ENCODE data around the gene CPAMD8.
"Not testable (repeated sequence)": the region's sequence is repeated elsewhere in the genome, so short reads cannot be mapped to it uniquely, and the experiment has no call there.

The CPAMD8 gene

DNA sequence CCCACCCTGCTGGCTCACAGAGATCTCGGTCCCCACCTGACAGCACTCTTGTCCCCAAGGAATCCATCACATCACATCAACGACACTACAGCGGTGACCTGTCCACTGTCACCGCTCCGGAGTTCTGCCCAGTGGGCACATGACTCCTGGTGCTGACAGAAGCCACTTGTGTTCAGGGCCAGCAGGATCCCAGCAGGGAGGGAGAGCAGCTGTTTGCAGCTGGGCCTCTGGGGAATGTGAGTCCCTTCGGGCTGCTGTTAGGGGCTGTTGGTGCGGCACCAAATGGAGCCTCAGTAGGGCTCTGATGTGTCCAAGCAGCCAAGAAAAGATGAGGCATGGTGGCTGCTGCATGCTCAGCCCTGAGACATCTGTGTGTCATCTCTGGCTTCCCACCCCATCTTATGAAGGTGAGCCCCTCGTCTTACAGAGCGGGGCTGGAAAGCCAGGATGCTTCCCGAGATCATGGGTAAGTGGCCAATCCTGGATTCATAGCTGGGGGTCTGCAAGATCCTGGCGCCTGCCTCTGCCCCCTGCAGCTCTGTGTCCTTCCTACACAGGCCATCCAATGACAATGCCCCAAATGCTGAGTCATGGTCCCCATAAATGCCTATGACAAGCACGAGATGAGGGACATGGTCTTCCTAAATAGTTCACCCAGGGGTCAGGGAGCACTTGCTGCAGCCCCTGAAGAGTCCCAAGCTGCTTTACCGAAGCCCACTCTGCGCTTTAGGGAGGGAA, 81.8 kb downstream of the CPAMD8 start:
- DNase-seq = no peak

DNA sequence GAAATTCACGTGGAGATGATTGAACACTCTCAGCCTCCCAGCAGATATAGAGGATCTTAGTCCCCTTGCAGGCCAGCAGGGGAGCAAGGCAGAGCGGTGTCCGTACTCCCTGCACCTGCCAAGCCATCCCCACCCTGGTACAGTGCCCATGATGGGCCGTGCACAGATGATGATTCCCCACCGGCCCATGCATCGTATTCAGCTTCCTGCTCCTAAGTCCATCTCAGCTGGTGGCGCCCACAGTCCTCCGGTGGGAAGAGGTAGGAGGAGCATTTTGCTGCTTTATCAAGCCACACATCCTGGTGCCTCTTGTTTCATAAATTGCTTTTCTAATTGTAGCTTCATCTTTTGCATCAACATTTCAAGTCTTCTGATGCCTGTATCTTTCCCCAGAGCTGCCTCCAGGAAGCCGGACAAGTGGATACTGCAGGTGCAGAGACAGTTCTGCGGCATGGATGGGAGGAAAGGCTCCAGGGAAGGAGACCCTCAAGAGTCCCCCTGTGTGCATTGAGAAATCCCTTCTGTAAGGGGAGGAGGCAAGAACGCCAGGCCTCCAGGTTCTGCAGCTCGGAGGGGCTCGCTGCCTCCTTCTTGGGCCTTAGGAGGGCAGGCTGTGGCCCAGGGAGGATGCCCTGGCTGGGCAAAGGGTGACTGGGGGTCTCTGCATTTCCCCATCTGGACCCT, 82.5 kb downstream of the CPAMD8 start:
- no peak for DNase-seq

DNA sequence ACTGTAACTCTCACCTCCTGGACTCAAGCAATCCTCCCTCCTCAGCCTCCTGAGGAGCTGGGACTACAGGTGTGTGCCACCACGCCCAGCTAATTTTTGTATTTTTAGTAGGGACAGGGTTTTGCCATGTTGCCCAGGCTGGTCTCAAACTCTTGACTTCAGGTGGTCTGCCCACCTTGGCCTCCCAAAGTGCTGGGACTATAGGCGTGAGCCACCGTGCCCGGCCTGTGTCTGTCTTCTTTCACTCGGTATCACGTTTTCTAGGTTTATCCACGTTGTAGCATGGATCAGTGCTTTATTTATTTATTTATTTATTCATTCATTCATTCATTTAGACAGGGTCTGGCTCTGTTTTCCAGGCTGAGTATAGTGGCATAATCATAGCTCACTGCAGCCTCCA, 83.5 kb downstream of the CPAMD8 start:
- DNase-seq = not testable (repeated sequence)

- no peak for DNase-seq
Measured at GRCh38 chr19:16942583-16942982, 84.0 kb downstream of the CPAMD8 start.

DNA sequence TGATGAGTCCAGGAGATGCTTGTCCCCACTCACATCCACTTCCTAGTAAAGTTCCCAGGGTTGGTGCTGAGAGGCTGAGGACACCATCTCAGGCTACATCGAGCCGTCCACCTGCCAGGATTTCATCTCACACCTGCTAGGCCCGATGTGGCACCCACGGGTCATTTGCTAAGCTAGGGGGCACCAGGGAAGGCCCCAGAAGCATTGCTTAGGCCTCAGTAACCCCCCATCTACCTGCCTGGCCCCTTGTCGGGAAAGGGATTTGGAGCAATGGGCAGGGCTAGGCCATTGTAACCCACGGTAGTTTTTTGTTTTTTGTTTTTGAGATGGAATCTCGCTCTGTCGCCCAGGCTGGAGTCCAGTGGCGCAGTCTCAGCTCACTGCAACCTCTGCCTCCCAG, 86.0 kb downstream of the CPAMD8 start:
- no peak for DNase-seq

DNA sequence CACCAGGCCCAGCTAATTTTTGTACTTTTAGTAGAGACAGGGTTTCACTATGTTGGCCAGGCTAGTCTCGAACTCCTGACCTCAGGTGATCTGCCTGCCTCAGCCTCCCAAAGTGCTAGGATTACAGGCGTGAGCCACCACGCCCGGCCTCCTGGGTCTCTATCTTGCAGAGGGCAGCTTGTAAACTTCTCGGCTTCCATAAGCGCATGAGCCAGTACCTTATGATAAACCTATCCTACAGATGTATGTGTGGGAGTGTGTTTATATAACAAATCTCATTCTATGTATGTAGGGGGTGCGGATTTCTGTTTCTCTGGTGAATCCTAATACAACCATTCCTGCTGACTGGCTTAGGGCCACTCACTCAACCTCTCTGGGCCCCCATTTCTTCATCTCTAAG, 86.5 kb downstream of the CPAMD8 start:
- DNase-seq = not testable (repeated sequence)

- no peak for DNase-seq
Measured at GRCh38 chr19:16938211-16938610, 88.4 kb downstream of the CPAMD8 start.

- not testable (repeated sequence) for DNase-seq
Measured at GRCh38 chr19:16937796-16938195, 88.8 kb downstream of the CPAMD8 start.

- no peak for DNase-seq
Measured at GRCh38 chr19:16936901-16937300, 89.7 kb downstream of the CPAMD8 start.

GRCh38 chr19:16934489-16934888, 92.1 kb downstream of the CPAMD8 start:
- DNase-seq = no peak

- no peak for DNase-seq
Measured at GRCh38 chr19:16931306-16931705, 95.3 kb downstream of the CPAMD8 start.

- no peak for DNase-seq
Measured at GRCh38 chr19:16930753-16931152, 95.9 kb downstream of the CPAMD8 start.

DNA sequence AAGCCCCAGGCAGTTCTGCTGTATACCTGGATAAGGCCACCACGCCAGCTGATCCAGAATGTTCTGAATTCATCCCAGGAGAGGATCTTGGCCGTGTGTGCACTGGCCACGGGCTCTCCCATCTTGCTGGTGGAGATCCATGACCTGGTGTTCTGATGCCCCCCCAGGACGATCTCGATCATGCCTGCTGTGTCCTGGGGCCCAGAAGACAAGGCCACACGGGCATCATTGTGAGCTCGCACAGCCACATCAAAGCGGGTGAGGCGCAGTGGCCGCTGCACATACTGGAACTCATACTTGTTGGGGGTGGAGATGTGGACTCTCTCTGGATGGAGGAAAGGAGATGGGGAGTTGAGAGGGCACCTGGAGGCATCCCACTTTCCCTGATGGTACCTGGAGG, 97.7 kb downstream of the CPAMD8 start:
- no peak for DNase-seq

DNA sequence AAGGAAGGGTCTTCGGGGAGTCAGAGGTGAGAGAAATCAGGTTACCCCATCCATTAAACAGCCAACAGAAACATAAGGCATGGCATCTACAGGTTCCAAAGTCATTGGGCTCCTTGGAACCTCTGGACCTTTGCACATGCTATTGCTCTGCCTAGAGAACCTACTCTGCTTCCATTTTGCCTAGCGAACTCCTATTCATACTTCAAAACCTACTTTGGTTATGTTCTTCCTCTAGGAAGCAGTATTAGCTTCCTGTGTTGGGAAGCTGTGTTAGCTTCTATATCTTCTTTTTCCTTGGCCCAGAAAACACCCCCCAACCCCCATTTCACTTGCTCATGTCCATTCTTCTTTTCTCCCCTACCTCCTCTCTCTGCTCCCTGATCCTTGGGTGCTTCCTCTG, 98.3 kb downstream of the CPAMD8 start:
- no peak for DNase-seq

GRCh38 chr19:16927883-16928282, 98.7 kb downstream of the CPAMD8 start:
- no peak for DNase-seq

DNA sequence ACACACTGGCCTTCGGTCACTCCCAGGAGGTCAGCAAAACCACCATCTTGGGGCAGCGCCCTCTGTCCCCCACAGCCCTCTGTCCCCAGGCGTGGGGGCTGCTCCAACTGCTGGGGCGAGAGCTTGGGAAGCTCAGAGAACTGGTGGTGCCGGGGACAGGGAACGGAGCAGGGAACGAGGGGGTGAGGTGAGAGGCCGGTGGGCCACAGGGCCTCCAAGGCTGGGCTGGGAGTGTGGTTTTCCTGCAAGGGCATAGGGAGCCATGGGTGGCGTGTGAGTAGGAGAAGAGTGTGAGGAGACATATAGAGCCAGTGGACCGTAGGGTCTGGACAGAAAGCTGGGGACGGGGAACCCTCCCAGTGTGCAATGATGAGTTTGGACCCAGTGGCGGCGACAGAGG, 103.7 kb downstream of the CPAMD8 start:
- no peak for DNase-seq

DNA sequence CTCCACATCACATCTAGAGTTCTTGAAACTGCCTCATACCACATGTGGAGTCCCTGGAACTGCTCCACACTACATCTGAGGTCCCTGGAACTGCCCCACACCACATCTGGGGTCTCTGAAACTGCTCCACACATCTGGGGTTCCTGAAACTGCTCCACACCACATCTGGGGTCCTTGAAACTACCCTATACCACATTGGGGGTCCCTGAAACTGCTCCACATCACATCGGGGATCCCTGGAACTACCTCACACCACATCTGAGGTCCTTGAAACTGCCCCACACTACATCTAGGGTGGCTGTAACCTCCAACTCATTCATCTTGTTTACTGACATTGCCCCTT, 104.0 kb downstream of the CPAMD8 start:
- no peak for DNase-seq

DNA sequence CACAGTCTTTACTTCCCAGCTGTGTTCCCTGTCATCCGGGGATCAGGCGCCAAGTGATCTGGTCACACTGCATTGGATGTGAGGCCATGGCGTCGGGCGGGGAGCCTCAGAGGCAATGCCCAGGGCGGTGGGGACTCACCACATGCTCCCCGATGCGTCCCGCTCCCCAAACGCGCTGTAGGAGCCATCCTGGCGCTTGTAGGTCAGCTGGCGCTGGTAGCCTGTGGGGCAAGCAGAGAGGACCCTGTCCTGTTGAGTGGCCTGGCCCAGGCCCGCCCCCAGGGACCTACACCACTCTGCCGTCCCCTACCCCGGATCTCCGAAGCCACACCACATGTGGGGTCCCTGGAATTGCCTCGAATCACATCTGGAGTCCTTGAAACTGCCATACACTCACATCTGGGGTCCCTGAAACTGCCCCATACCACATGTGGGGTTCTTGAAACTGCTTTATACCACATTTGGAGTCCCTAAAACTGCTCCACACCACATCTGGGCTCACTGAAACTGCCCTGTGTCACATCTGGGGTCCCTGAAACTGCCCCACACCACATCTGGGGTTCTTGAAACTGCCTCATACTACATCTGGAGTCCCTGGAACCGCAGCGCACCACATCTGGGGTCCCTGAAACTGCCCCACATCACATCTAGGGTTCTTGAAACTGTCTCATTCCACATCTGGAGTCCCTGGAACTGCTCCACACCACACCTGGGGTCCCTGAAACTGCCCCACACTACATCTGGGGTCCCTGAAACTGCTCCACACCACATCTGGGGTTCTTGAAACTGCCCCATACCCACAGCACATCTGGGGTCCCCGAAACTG, 104.6 kb downstream of the CPAMD8 start:
- DNase-seq = no peak

DNA sequence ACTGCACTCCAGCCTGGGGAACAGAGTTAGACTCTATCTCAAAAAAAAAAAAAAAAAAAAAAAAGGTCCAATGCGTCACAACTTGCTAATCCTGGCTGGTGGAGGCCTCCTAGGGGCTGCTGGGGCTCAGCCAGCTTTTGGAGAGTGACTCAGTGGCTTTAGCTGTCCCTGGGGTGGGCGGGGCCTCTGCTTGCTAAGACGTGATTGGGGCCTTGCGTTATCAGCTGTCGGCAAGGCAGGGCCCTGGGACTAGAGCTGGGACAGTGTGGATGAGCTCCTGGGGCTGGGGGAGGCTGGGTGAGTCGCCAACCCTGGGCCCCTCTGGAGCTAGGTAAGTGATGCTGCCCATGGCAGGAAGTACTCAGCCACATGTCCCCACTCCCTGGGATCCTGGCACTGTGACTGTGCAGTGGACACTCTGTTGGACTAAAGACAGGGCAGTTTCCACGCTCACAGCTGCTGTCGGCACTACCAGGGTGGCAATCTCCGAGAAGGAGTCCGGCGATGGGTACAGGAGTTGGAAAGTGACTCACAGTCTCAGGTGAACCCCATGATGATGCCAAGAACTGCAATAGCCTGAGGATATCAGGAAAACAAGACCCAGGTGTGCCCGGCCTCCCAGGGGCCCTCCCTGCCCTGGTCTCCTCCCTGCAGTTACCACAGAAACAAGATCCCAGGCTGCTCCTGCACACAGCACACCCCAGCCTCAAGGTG, 105.6 kb downstream of the CPAMD8 start:
- no peak for DNase-seq

DNA sequence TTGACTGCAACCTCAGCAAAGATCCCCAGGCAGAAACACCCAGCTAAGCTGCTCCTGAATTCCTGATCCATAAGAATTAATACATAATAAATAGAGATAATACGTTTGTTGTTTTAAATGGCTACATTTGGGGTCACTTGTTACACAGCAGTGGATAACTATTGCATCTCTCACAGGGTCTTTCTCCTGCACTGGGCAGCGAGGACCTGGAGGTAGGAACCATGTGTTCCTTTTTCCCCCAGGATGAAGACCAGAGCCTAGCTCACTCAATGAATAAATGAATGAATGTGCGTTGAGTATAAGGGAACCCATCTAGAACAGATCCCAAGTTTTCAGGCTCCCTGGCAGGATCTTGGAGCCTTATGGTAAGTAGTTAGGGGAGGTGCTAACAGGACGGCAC, 107.1 kb downstream of the CPAMD8 start:
- no peak for DNase-seq

DNA sequence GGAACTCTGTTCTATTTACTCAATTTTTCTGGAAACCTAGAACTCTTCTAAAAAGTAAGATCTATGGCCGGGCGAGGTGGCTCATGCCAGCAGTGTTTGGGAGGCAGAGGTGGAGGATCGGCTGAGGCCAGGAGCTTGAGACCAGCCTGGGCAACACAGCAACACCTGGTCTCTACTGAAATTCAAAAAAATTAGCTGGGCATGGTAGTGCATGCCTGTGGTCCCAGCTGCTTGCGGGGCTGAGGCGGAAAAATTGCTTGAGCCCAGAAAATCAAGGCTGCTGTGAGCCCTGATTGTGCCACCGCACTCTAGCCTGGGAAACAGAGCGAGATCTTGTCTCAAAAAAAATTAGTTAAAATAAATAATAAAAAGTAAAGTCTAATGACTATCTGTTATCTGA, 109.2 kb downstream of the CPAMD8 start:
- no peak for DNase-seq

- no peak for DNase-seq
Measured at GRCh38 chr19:16915734-16916133, 110.9 kb downstream of the CPAMD8 start.

GRCh38 chr19:16915135-16915534, 111.5 kb downstream of the CPAMD8 start:
- no peak for DNase-seq

All from activated naive CD4-positive, alpha-beta T cell treated with Interleukin-2 at 50 U/mL for 16 hours (primary cell).